Naive B cell (primary cell): ENCODE results near the gene CD247. TPM values are rescaled to one million over a fixed set of nuclear protein-coding genes. Genes with fewer than 3 reads are reported as not detected.

ENCODE experiments used
- ATAC-seq, 2 donors: fragments of 150-1000 bp; cut with Tn5 transposase; 2 replicates each; pipeline ENCODE4 v1.10.0; 2021; ENCODE audit warnings: low read depth in 2 of 2, mild to moderate bottlenecking in 2 of 2, moderate library complexity in 2 of 2
- DNase-seq: peaks from one replicate; pipeline ENCODE4 v3.0.0; 2022
- H3K27ac Mint-ChIP-seq, 6 donors: one replicate each; pipeline ENCODE4 v1.8.0; 2020 to 2022; ENCODE audit warnings: mild to moderate bottlenecking in 6 of 6, mixed read lengths in 6 of 6, moderate library complexity in 5 of 6, inconsistent platforms in 2 of 6
- H3K27me3 Mint-ChIP-seq, 3 donors: one replicate each; pipeline ENCODE4 v1.8.0; 2021 to 2022; ENCODE audit warnings: mixed read lengths in 3 of 3, mild to moderate bottlenecking in 1 of 3
- H3K36me3 Mint-ChIP-seq, 2 donors: one replicate each; pipeline ENCODE4 v1.8.0; 2020 to 2022; ENCODE audit warnings: mixed read lengths in 2 of 2, inconsistent platforms in 1 of 2, mild to moderate bottlenecking in 1 of 2
- H3K4me1 Mint-ChIP-seq, 3 donors: one replicate each; pipeline ENCODE4 v1.8.0; 2020 to 2022; ENCODE audit warnings: mixed read lengths in 3 of 3, inconsistent platforms in 1 of 3, mild to moderate bottlenecking in 1 of 3, moderate library complexity in 1 of 3
- H3K4me3 Mint-ChIP-seq, 8 donors: one replicate each; pipeline ENCODE4 v1.8.0; 2020 to 2022; ENCODE audit warnings: mild to moderate bottlenecking in 8 of 8, mixed read lengths in 8 of 8, moderate library complexity in 8 of 8, inconsistent platforms in 2 of 8
- H3K9me3 Mint-ChIP-seq, 7 donors: one replicate each; pipeline ENCODE4 v1.8.0; 2020 to 2022; ENCODE audit warnings: mixed read lengths in 7 of 7, mild to moderate bottlenecking in 5 of 7, inconsistent platforms in 2 of 7, moderate library complexity in 1 of 7
- polyA plus RNA-seq, 6 donors: library from polyadenylated mRNA; unstranded; fragments of 300-500 nt; fragmentation: Illumina TruSeq; gene quantifications; one replicate each; pipeline ENCODE4 v1.2.3, GENCODE V29; 2021; ENCODE audit warnings: low read depth in 6 of 6

The CD247 gene
- polyA plus RNA-seq, 6 donors from 2014 or later, result 1.2 to 4.5 (median 2.4) TPM

- H3K36me3 Mint-ChIP-seq, result no peaks in the 10 kb centered on the region
- ATAC-seq, result peak; percentile 32 to 38
- peak overlapping the region; percentile 17 to 89 (median 62) for H3K4me3 Mint-ChIP-seq
- H3K4me1 Mint-ChIP-seq, result peaks cover 26 to 42% (median 30%) of the 10 kb centered on the region in 3 donors
- H3K9me3 Mint-ChIP-seq, result no peaks in the 10 kb centered on the region
- DNase-seq, result no peak
- peaks cover 0 to 3% (median 1%) of the 10 kb centered on the region in 3 donors for H3K27me3 Mint-ChIP-seq
- H3K27ac Mint-ChIP-seq, result peak overlapping the region in 4 of 6 donors; percentile 37 to 89 (median 67)
Measured at GRCh38 chr1:167430134-167430848, 88.0 kb downstream of the CD247 start.

DNA sequence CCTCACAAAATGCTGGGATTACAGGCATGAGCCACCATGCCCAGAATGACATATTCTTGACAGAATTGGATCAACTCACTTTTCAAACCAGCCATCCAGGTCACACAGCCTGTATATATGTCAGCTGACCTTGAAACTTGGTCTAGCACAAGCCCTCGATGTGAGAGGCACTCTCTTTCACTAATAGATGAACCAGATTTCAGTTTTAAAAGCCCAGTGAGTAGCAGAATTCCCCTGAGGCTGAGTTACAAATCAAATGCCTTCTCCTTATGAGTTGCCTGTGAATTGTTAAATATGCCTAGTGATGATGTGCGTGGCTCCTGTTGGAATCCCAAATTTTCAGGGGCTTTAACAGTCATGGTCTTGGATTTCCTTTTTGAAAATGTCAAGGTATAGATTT is 88.7 kb downstream of the CD247 start:
- Mint-ChIP-seq H3K4me3 (peak overlapping the region in 1 of 8 donors; percentile 64), H3K36me3 (no peaks in the 10 kb centered on the region), H3K27me3 (no peaks in the 10 kb centered on the region), H3K9me3 (no peaks in the 10 kb centered on the region), H3K27ac (peak overlapping the region in 1 of 6 donors; percentile 27), H3K4me1 (peaks cover 24 to 42% (median 30%) of the 10 kb centered on the region in 3 donors)
- DNase-seq, result no peak
- ATAC-seq, result no peak

DNA sequence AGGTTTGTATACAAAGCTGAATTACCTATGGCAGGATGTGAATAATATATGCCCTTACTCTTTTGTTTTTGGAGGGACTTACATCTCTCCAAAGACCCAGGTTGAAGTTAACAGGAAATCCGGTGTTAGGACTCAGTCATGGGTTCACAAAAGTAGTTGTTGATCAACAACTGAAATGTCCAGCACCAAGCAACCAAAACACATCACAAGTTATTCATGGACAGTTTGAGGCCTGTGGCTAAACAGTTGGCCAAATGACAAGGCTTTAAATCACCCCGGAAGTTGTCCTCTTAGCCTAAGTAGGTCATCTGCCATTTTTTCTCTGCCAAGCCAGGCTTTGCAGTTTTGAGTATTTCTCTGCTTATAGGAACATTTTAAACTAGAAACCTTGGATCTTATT is 89.9 kb downstream of the CD247 start:
- no peak overlapping the region for H3K4me3 Mint-ChIP-seq
- ATAC-seq, result no peak
- no peak for DNase-seq
- H3K9me3 Mint-ChIP-seq, result no peaks in the 10 kb centered on the region
- H3K36me3 Mint-ChIP-seq, result peaks cover 0 to 5% of the 10 kb centered on the region in 2 donors
- peak overlapping the region in 1 of 6 donors; percentile 42 for H3K27ac Mint-ChIP-seq
- peaks cover 21 to 39% (median 30%) of the 10 kb centered on the region in 3 donors for H3K4me1 Mint-ChIP-seq
- no peaks in the 10 kb centered on the region for H3K27me3 Mint-ChIP-seq

DNA sequence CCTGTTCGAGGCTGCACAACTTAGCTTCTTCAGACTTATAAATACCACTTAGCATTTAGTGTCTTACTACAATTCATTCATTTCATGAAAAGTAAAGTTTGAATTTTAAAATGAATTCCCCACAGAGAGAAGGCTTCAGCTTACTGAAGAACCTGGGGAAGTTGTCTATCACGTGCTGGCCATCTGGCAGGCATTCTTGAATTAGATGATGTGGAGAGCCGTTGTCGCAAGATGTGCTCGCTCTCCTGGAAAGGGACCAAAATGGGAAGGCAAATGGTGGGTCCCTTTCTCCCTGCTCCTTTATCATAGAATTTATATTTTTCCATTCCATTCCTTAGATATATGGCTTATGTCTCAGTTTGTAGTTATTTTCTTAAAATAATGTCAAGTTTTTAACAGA is 90.5 kb downstream of the CD247 start:
- Mint-ChIP-seq H3K4me1 (peaks cover 20 to 33% (median 30%) of the 10 kb centered on the region in 3 donors), H3K4me3 (peak overlapping the region in 1 of 8 donors; percentile 28), H3K9me3 (no peaks in the 10 kb centered on the region), H3K36me3 (peaks cover 0 to 5% of the 10 kb centered on the region in 2 donors), H3K27me3 (no peaks in the 10 kb centered on the region), H3K27ac (peak overlapping the region in 1 of 6 donors; percentile 42)
- ATAC-seq (no peak), DNase-seq (no peak)

GRCh38 chr1:167426716-167427115 is 91.6 kb downstream of the CD247 start:
- no peaks in the 10 kb centered on the region for H3K9me3 Mint-ChIP-seq
- H3K36me3 Mint-ChIP-seq, result peaks cover 0 to 5% of the 10 kb centered on the region in 2 donors
- no peak for DNase-seq
- H3K27me3 Mint-ChIP-seq, result no peaks in the 10 kb centered on the region
- ATAC-seq, result no peak
- H3K4me1 Mint-ChIP-seq, result peaks cover 15 to 23% (median 21%) of the 10 kb centered on the region in 3 donors
- H3K4me3 Mint-ChIP-seq, result no peak overlapping the region
- peak overlapping the region in 1 of 6 donors; percentile 30 for H3K27ac Mint-ChIP-seq

DNA sequence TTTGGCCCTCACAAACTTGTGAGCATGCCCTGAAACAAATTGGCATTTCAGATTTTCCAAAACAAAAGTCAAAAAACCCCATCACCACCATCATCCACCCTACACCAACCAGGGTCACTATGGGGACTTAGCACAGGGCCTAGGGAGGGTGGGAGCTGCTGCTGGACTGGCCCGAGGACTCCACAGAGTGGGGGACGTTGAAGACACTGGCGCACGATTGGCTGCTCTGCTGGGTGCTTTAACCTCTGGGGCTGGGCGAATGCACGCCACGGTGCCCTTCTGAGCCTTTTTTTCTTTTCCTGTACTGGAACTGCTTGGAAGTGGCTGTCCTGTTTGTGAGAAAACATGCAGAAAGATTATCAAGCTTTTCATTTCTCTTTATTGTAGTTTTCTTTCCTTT is 92.8 kb downstream of the CD247 start:
- no peak for ATAC-seq
- Mint-ChIP-seq H3K4me1 (peaks cover 6 to 12% (median 8%) of the 10 kb centered on the region in 3 donors), H3K27me3 (no peaks in the 10 kb centered on the region), H3K36me3 (peaks cover 0 to 5% of the 10 kb centered on the region in 2 donors), H3K9me3 (no peaks in the 10 kb centered on the region), H3K4me3 (no peak overlapping the region), H3K27ac (peak overlapping the region in 2 of 6 donors; percentile 13 to 60)
- DNase-seq, result no peak

GRCh38 chr1:167423684-167424619 is 94.4 kb downstream of the CD247 start:
- H3K4me1 Mint-ChIP-seq, result no peaks in the 10 kb centered on the region
- no peak overlapping the region for H3K4me3 Mint-ChIP-seq
- DNase-seq (no peak), ATAC-seq (no peak)
- no peaks in the 10 kb centered on the region for H3K27me3 Mint-ChIP-seq
- H3K27ac Mint-ChIP-seq, result peak overlapping the region in 1 of 6 donors; percentile 27
- no peaks in the 10 kb centered on the region for H3K9me3 Mint-ChIP-seq
- H3K36me3 Mint-ChIP-seq, result peaks cover 0 to 5% of the 10 kb centered on the region in 2 donors

- Mint-ChIP-seq H3K4me1 (peaks cover 12 to 22% (median 17%) of the 10 kb centered on the region in 3 donors), H3K36me3 (peaks cover 0 to 15% of the 10 kb centered on the region in 2 donors), H3K4me3 (no peak overlapping the region), H3K9me3 (no peaks in the 10 kb centered on the region), H3K27ac (peak overlapping the region in 1 of 6 donors; percentile 37), H3K27me3 (no peaks in the 10 kb centered on the region)
- ATAC-seq (no peak), DNase-seq (no peak)
Measured at GRCh38 chr1:167420510-167420909, 97.8 kb downstream of the CD247 start.

DNA sequence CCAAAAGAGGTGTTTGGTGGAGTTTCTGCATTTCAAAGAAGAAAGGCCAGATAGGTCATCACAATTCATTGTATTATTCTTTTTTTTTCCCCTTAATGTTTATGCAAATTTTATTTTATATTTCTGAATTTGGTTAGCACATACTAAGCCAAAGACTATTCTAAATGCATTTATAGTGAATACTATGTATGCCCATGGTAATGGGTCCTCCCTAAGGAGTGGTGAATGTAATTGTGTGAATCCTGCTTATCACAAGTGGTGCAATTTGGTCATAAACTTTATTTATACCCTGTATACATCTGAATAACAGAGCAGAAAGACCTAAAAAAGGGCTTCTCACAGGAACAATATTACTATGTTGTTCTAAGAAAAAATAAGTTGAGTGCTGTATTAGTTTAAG is 99.1 kb downstream of the CD247 start:
- no peak for DNase-seq
- H3K4me3 Mint-ChIP-seq, result no peak overlapping the region
- H3K9me3 Mint-ChIP-seq, result no peaks in the 10 kb centered on the region
- H3K27me3 Mint-ChIP-seq, result no peaks in the 10 kb centered on the region
- no peak overlapping the region for H3K27ac Mint-ChIP-seq
- H3K36me3 Mint-ChIP-seq, result peaks cover 0 to 19% of the 10 kb centered on the region in 2 donors
- peaks cover 12 to 22% (median 17%) of the 10 kb centered on the region in 3 donors for H3K4me1 Mint-ChIP-seq
- no peak for ATAC-seq

DNA sequence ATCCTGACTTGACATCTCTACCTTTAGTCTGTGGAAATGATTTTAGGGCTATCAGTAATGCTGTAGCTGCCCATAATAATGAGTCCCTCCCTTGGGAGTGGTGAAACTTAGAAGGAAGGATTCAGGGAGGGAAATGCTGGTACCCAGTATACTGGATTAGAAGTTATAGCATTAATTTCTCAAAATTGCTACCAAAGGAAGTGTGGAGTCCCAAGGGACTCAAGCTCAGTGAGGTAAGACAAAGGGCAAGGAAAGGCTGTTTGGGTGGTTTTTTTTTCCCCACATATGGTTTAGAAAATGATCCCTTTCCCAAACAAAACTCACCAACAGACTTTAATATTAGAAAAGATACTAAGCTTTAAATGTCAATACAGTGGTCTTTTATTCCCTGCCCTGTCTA is 99.9 kb downstream of the CD247 start:
- ATAC-seq (no peak), DNase-seq (no peak)
- Mint-ChIP-seq H3K27me3 (no peaks in the 10 kb centered on the region), H3K4me3 (peak overlapping the region in 3 of 8 donors; percentile 9 to 55 (median 55)), H3K4me1 (peaks cover 12 to 22% (median 17%) of the 10 kb centered on the region in 3 donors), H3K36me3 (peaks cover 0 to 22% of the 10 kb centered on the region in 2 donors), H3K27ac (peak overlapping the region in 2 of 6 donors; percentile 4 to 5), H3K9me3 (no peaks in the 10 kb centered on the region)

DNA sequence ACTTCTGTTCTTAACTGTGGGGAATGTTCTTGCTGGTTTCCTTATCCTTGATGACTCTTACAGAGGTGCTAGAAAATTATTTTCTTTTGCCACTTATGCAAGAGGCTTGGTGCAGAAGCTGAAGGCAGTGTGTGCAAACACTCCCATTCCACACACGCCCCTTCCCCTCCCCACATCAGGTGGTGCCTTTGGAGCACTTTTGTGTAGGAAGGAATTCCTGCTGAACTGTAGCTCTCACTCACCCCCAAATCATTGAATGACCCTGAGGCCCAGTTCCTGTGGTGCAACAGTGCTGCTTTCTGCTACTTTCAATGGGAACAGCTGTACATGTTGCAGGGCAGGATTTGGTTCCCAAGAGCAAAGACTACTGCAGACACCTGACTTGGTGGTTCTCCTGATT is 101.8 kb downstream of the CD247 start:
- H3K9me3 Mint-ChIP-seq, result no peaks in the 10 kb centered on the region
- H3K4me1 Mint-ChIP-seq, result peaks cover 12 to 22% (median 17%) of the 10 kb centered on the region in 3 donors
- no peaks in the 10 kb centered on the region for H3K27me3 Mint-ChIP-seq
- H3K4me3 Mint-ChIP-seq, result peak overlapping the region in 1 of 8 donors; percentile 23
- H3K27ac Mint-ChIP-seq, result peak overlapping the region in 1 of 6 donors; percentile 19
- H3K36me3 Mint-ChIP-seq, result peaks cover 10 to 32% of the 10 kb centered on the region in 2 donors
- DNase-seq, result no peak
- ATAC-seq, result no peak

DNA sequence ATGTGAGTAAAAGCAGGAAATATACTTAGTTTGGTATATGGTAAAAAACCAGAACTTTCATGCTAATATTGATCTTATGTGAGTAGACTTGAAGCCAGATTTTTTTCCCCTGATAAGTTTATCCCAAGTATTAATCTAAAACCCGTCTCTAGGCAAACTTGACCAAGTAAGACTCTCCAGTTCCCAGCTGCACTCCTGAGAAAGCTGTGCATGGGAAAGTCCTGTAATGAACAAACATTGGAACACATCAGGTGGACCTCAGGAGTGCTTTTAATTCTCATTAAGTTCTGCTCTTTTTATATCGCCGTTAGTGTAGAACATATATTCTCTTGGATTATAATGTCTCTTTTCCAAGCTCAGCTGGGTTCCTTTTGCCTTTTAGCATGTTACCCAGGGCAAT is 105.0 kb downstream of the CD247 start:
- no peak for ATAC-seq
- DNase-seq, result no peak
- Mint-ChIP-seq H3K4me1 (peaks cover 7 to 19% (median 14%) of the 10 kb centered on the region in 3 donors), H3K27ac (no peak overlapping the region), H3K27me3 (no peaks in the 10 kb centered on the region), H3K9me3 (no peaks in the 10 kb centered on the region), H3K36me3 (peaks cover 11 to 35% of the 10 kb centered on the region in 2 donors), H3K4me3 (no peak overlapping the region)

GRCh38 chr1:167412920-167413319 is 105.4 kb downstream of the CD247 start:
- H3K27me3 Mint-ChIP-seq, result no peaks in the 10 kb centered on the region
- no peak overlapping the region for H3K4me3 Mint-ChIP-seq
- peaks cover 4 to 15% (median 10%) of the 10 kb centered on the region in 3 donors for H3K4me1 Mint-ChIP-seq
- H3K27ac Mint-ChIP-seq, result peak overlapping the region in 2 of 6 donors; percentile 62 to 69
- H3K36me3 Mint-ChIP-seq, result peaks cover 11 to 39% of the 10 kb centered on the region in 2 donors
- ATAC-seq (no peak), DNase-seq (no peak)
- no peaks in the 10 kb centered on the region for H3K9me3 Mint-ChIP-seq
